ENCODE results near the gene HIRA.
"Not testable (repeated sequence)": the region's sequence is repeated elsewhere in the genome, so short reads cannot be mapped to it uniquely, and the experiment has no call there.

The HIRA gene

DNA sequence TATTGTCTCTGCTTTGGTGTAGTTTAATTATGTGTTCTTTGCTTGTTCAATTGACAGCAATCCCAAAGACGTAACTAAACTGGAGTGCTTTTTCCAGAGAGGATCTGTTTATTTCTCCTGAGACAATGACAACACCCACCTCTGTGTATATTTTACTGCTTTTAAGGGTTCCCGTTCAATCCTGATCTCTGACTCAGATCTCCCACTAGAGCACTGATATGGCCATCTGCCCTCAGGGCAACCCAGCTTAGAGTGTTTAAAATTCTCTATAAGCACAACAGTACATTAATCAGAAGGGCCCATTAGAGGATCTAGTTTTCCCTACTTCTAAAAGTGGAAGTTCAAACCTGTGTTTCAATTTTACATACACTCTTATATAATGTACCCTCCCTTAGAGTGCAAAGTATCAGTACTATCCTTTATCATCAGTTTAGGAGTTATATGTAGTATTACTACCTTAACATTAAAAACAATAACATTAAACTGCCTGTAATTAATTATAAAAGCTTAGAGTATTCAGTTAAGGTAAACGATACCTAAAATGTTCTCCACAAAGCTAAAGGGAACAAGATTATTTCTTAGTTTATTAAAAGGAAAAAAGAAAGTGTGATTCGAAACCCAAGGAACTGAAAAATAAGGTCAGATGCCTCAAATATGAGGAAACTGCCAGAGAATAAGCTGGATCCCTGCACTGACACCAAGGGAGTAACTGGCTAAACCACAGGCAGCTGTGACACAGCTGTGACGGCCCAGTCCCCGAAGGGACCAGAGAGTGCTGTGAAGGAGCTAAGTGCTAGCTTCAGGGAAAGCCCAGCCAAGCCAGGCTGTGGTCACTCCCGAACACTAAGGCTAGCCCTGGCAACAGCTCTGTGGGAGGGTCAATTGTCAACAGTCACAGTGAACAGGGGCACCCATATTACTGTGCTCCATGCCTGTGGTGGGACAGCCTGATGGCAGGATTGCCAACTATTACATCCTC, 32.2 kb upstream of the HIRA start:
- peak; percentile 11 for DNase-seq

DNA sequence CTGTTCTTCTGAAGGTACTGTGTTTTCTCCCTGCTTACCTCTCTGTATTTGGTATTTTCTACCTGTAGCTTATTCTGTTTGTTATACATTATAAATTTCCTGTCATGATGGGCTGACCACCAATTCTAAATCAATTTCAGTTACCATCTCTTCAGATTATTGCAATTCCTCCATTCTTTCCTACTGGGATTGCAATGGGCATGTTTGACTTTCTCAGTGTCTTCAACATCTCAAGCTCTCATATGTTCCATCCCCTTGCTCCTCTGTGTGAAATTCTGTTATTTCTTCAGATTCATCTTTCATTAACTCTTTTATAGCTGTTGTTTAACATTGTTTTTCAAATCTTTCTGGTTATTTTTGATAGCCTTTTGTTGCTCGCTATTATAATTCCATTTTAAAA, 31.5 kb upstream of the HIRA start:
- no peak for DNase-seq

DNA sequence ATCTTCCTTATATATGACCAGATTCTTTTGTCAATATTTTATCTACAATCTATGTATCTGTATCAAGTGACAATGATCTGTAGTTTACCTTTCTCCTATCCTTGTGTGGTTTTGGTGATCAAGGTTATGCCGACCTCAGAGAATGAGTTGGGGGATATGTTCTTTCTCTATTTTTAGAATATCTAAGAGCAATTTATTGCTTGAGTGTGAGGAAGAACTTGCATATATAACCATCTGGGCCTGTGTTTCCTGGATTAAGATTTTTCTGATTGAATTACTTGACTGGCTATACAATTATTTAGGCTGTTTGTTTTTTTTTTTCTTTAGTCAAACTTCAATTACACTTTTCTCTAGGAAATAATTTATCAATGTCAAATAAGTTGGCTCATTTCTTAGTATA, 30.0 kb upstream of the HIRA start:
- DNase-seq = no peak

DNA sequence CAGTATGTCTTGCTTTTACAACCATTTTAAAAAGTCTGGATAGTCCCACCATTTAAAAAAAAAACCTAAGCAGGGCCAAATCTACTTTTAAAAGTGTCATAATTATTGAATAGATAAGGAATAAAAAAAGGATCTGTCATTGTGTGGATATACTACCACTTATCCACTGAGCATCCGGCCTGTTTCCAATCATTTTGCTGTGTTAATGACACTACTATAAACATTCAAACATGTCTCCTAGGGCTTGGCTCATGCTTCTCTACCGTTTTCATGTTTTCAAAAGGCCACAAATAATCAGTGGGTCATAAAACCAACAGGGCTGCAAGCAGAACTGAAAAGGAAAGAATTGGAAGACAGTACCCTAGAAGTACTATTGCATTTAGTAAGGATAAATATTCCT, 28.5 kb upstream of the HIRA start:
- DNase-seq = no peak

DNA sequence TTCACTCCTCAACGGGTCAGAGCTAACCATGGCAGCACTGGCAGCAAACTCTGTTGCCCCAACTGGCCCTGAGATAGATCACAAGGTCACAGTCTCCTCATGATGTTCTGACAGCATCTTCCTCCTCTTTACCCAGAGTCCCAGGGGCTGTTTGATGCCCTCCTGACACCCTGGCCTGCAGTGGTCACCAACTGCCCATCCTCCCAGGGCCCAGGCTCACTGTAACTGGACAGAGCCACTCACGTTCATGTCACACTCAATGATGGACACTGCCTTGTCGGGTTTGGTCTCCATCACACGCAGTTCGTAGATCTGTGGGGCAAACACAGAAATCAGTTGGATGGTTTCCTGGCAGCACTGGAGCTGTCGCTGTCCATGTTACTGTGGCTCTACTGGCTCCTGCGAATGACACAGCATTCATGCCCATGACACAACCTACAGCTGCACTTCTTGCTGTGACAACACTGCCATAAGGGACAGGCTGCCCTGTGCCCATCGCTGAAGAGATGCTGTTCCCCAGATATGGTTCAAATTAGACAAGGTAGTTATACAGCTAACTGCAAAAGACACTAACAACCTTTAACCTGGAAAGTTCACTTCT, 26.4 kb upstream of the HIRA start:
- no peak for DNase-seq

DNA sequence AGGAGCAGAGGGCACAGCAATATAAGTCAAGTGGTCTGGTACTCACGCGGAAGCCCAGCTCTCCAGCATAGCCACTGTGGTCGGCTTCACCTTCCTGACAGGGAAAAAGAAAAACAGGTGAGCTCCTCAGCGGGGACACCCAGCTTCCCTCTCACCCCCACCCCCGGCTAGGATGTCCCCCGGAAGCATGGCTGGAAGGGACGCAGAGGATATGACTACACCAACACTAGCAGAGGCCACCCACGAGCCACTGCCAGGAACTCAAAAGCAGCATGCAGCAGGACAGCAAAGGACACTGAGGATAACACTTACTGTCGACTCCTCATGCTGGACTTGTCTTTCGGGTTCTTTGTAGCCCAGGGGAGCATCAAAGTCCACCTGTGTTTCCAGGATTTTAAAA, 25.0 kb upstream of the HIRA start:
- no peak for DNase-seq

DNA sequence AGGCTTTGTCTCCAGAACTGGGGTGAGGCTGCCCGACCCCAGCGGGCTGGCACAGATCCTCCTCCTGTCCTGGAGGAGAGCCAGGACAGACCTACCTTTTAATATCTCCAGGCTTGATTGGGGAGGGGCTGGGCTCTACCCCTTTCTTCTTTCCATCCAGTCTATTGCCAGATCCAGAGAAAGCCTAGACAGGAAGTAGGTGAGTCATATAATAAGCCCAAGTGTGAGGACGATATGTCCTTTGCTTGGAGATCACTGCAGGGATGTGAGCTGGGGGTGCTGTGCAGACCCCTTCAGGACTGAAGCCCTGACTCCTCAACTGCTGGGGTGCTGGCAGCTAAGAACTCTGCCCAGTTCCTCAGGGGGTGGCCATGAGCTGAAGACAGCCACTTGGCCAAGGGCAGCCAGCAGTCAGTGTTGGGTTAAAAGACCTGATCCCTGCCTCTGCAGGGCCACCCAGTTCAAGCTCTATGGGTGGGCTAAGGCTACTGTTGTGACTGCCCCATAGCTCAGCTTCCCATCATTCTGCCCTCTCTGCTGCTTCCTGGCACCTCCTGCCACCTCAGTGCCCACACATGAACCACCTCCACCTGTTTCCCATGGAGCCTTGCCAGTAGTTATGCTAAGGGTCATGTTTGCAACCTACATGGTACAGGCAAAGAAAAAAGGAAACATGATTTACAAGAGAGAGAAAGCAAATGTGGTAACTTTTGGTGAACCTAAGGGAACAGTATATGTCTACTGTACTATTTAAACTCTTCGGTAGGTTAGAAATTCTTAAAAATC, 24.2 kb upstream of the HIRA start:
- DNase-seq = peak; percentile 19

DNA sequence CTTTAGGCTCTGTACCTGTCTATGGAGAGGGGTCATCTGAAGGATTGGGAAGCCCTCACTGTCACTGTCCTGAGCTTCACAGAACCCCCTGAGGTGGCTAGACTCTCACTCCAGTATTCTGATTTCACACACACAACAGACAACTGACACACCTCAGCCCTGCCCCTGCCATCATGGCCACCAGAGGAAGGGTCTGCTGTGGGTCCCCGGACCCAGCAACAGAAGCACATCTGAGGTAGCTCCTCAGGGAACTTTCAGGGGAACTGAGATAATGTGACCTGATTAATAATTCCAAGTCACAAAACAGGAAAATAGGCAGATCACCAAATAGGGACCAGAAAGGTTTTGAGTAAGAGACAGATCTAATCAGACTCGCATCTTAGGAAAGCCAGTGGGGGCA, 23.5 kb upstream of the HIRA start:
- no peak for DNase-seq

DNA sequence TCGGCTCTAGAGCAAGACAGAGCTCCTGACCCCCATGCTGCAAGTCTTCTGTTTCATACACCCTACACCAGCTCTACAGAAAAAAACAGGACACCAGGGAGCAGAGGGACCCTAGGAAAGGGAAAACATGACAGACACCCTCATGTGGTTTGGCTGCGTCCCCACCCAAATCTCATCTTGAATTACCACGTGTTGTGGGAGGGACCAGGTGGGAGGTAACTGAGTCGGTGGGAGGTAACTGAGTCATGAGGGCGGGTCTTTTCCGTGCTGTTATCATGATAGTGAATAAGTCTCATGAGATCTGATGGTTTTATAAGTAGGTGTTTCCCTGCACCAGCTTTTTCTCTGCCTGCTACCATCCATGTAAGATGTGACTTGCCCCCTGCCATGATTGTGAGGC, 22.6 kb upstream of the HIRA start:
- no peak for DNase-seq

DNA sequence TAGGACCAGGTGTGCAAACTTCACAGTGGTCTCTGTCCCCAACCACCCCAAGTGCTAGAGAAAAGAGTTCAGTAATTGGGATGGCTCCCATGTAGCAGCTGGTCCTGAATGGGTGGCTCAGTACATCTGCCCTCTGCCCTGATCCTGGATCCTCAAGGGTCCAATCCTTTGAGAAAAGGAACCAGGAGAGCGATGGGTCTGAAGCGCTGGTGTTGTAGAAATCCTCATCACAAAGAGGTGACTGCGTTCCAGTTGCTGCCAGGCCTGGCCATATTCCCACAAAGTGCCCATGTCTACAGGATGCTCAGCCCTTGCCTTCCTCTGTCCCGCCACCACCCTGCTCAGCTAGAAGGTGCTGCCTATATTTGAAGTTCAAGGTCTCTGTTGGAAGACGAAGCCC, 22.2 kb upstream of the HIRA start:
- DNase-seq = no peak

DNA sequence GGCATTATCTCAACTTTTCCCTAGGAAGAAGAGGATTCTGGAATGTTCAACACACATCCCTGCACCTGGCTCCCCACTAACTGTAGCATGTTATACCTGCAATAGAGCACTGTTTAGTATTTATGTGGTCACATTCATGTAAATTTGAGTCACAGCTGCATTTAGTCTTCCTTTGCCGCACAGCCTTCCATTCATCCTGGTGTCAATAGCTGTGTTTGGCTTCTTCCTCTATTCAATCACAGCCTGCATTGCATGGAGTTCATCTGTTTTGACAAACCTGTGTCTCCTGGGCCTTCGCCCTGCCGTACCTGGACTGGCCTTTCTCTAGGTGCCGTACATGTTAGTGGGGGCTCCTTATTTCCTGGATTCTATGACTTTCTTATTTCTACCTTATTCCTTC, 20.0 kb upstream of the HIRA start:
- no peak for DNase-seq

DNA sequence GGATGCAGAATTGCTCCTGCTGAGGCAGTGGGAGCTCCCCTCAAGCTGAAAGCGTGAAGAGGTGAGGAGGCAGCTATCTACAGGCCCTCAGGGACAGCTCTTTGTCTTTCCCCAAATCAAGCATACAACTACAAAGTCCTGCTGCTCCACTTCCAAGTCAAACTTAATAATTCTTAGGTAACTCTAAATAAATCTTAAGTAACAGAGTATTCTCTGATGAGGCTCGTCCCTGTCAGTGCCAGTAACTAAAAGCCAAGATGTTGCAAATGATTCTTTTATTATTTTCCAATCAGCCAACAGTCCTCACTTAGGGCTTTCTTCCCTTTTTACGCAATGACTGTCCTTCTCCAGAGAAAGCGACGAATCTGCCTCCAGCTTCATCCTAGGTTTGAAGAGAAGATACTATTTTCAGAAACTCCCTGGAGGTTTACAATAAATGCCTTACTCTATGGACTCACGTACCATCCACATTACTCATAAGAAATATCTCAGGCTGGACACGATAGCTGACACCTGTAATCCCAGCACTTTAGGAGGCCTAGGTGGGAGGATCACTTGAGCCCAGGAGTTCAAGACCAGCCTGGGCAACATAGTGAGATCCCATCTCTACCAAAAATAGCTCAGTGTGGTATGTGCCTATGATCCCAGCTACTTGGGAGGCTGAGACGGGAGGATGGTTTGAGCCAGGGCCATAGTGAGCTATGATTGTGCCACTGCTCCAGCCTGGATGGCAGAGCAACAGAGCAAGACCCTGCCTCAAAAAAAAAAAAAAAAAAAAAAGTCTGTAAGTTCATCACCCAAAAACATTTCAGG, 19.0 kb upstream of the HIRA start:
- no peak for DNase-seq

DNA sequence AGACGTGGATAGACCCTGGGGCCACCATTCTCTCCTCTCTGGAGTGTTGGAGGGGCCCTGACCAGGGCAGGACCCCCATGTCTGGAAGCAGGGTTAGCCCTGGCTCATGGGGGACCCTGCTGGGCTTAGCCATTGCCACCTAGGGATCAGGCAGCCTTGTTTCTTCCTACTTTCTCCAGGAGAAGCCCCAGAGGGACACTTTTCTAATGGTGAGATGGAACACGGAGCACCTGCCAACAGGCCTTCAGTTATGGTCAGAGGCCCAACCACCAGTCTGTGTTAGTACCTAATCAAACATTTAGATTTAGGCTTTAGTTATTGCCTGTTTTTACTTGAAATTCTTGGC, 17.9 kb upstream of the HIRA start:
- no peak for DNase-seq

DNA sequence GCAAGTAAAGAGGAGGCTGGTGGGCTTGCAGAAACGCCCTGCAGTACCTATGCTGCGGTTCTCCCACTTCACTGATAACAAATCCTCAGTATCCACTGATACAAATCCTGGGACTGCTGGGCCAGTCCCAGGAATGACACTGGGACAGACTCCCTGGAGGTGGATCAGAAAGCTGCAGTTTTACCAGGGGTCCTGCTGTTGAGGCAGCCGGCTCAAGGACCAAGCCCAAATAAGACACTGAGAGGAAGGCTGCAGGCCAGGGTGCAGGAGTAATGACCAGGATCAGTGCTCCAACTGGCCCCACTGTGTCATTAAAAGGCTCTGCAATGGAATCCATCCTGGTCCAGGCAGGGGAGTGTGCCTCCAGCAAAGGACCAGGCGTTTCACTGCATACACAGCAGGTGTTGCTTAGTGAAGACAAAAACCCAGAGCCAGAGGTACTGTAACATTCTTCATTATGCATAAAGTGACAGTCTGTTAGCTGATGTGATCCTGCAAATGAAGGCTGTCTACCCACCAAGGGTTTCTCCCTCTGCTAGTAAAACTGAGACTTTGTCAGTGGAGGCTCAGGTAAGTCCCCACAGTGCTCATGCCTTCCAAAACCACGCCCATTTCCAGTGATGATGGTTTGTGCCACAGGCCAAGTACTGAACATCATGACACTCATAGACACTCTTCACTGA, 17.3 kb upstream of the HIRA start:
- DNase-seq = no peak

DNA sequence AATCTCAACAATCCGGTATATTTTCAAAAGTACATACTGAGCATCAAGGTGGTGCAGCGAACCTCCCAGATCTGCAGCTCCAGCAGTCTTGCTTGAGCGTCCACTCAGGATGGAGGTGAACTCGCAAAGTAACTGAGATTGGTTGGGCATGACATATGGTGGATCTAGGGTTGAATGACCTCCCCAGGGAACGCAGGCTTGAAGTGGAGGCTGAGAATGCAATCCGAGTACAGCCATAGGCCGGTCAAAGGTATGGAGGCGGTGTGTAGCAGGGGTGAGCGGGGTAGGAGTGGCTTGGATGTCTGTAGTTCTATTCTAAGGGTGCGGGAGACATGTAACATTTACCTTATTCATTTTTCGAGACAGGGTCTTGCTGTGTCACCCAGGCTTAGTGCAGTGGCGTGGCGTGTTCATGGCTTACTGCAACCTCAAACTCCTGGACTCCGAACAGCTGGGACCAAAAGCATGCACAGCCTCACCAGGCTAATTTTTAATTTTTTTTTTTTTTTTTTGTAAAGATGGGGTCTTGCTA, 16.6 kb upstream of the HIRA start:
- DNase-seq = peak; percentile 75

DNA sequence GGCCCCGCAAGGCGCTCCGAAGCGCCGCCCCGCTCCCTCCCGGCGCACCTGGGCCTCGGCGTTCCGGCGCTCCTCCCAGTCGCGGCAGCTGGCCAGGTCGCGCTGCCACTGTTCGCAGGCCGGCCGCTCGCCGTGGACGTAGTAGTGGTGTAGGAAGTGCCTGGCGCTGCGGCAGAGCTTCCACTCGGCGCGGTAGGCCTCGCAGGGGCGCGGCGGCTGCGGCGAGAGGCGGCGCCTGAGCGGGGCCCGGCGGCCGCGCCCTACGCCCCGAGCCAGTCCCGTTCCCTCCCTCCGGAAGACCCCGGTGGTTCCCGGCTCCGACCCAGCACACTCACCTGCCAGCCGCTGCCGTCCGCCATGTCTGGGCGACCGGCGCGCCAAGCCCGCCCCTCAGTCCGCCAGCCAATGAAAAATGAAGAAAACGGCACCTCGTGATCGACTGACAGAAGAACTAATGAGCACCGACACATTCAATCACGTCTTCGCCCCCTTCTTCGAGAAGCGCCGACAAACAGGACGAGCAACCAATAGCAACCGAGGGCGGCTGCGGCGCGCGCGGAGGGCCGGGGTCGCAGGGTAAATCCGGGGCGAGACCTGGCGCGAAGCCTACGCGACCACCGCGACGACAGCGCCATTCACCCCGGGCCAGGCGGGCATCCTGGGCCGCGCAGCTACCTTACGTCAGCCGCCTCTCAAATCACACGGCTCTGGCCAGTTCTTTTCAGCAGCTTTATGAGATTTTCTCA, 16.0 kb upstream of the HIRA start, which contains the start of gene C22orf39:
Gene C22orf39, minus strand, starts transcription at position 382 of the 746 bp plus-strand sequence. Its CDS starts 23 bp downstream, at position 359.
- DNase-seq = peak; percentile 93

DNA sequence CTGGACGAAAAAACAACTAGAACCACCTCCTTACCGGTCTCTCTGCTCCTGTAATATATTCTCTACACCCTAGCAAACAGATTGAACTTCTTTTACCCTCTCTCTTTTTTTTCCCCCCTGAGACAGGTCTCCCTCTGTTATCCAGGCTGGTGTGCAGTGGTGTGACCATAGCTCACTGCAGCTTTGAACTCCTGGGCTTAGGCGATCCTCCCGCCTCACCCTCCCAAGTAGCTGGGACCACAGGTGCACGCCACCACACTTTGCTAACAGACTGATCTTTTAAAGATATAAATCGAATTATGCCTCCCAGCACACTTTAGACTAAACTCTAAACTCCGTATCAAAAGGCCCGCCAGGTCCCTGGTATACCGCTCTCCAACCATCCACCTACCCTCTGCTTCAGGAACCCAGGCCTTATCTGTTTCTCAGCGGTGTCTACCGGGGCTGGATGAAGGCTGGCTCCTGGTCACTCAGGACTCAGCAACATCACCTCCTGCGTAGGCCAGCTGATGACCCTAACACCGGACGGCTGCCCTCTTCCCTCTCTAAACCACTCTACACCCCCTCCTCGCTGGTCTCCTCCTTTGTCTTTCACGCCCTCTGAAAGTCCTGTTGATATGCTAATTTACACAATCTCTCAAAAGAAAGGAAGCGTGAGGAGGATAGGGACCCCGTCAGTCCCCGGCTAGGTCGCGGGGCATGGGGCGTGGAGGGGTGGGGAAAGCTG, 15.2 kb upstream of the HIRA start:
- peak; percentile 32 for DNase-seq

DNA sequence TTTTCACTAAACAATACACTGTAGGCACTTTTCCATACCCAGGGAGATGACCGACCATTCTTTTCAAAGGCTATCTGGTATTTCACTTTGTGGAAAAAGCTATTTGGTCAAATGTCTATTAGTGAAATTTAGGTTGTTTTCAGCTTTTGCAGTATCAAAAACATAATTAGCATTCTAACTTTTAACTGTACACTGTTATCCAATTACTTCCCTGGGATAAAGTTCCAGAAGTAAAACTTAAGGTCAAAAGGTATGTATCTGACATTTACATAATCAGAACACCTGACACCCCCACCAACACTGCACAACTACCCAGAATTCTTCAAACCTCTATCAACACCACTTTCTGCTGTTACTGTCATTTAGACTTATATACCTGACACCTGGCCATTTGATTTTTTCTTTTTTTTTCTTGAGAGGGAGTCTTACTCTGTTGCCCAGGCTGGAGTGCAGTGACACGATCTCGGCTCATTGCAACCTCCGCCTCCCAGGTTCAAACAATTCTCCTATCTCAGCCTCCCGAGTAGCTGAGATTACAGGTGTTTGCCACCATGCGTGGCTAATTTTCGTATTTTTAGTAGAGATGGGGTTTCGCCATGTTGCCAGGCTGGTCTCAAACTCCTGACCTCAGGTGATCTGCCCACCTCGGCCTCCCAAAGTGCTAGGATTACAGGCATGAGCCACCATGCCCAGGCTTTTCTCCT, 13.9 kb upstream of the HIRA start:
- DNase-seq = not testable (repeated sequence)

DNA sequence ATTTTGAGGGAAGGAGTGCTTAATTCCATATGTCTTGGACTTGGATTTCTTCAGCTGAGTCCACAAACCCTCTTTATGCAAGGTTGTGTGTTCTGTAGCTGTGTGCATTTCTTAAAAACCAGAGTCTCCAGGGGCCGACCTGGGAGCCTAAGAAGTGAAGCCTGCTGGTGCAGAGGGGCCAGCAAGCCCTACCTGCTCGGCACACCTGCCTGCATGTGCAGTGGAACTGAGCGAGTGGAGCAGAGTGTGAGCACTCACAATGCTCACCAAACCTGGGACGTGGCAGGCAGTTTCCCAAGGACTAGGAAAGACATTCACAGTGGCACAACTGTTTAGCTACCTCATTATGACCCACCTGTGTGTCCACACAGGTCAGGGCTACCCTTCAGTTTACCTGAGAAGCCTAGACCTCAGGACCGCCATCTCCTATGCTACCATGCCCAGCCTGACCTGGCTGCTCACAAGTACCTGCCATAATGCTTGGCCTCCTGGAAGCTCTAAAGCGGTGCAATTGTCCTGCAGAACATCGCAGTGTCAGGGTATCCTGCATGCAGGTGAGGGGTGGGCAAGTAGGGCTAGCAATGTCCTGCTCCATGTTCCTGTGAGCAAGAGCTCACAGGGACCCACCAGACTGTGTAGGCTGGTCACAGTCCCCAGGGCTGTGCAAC, 12.1 kb upstream of the HIRA start:
- DNase-seq = no peak
